Activated T-cell treated with anti-CD3 and anti-CD28 coated beads, Interleukin-2, amount 50 U/mL, for 24 hours (primary cell): Measurements from ENCODE around the gene FAM53A.
"Not testable (repeated sequence)": the region's sequence is repeated elsewhere in the genome, so short reads cannot be mapped to it uniquely, and the experiment has no call there.

Experiments used
- DNase-seq: peaks from one replicate; pipeline ENCODE4 v3.0.0-alpha.2; 2020
- H3K27ac Mint-ChIP-seq: 2 replicates; pipeline ENCODE4 v1.8.0; 2020; ENCODE audit warnings: mild to moderate bottlenecking, mixed read lengths
- H3K27me3 Mint-ChIP-seq: 2 replicates; pipeline ENCODE4 v1.8.0; 2020; ENCODE audit warnings: mixed read lengths
- H3K36me3 Mint-ChIP-seq: 2 replicates; pipeline ENCODE4 v1.8.0; 2020; ENCODE audit warnings: low read depth, mixed read lengths
- H3K4me1 Mint-ChIP-seq: 2 replicates; pipeline ENCODE4 v1.8.0; 2020; ENCODE audit warnings: low read depth, mixed read lengths
- H3K4me3 Mint-ChIP-seq: 2 replicates; pipeline ENCODE4 v1.8.0; 2020; ENCODE audit warnings: mild to moderate bottlenecking, moderate library complexity, mixed read lengths
- H3K9me3 Mint-ChIP-seq: 2 replicates; pipeline ENCODE4 v1.8.0; 2020; ENCODE audit warnings: mixed read lengths

FAM53A gene

GRCh38 chr4:1612278-1613098, 71.6 kb downstream of the FAM53A start:
- H3K27ac Mint-ChIP-seq: no peak overlapping the region
- H3K4me3 Mint-ChIP-seq: no peak overlapping the region
- DNase-seq: no peak
- peaks cover 7% of the 10 kb centered on the region for H3K9me3 Mint-ChIP-seq
- H3K4me1 Mint-ChIP-seq: peaks cover 19% of the 10 kb centered on the region
- no peaks in the 10 kb centered on the region for H3K27me3 Mint-ChIP-seq
- no peaks in the 10 kb centered on the region for H3K36me3 Mint-ChIP-seq

DNA sequence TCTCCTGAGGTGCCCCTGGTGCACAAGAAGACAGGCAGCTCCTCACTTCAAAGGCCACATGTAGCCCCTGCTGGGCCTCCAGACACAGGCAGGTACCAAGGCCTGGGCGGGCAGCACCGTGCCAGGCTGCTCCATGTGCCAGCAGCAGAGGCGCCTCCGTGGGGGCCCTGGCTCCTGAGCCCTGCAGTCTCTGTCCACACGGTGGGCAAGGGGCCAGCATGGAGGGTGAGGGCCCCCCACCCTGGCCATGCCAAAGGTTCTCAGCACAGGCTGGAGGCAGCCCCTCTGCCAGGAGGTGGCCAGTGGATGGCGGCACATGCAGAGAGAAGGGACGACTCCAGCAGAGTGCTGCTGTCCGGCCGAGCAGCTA, 72.6 kb downstream of the FAM53A start:
- no peak overlapping the region for H3K27ac Mint-ChIP-seq
- H3K9me3 Mint-ChIP-seq: peaks cover 7% of the 10 kb centered on the region
- no peak overlapping the region for H3K4me3 Mint-ChIP-seq
- no peaks in the 10 kb centered on the region for H3K36me3 Mint-ChIP-seq
- peaks cover 19% of the 10 kb centered on the region for H3K4me1 Mint-ChIP-seq
- no peak for DNase-seq
- H3K27me3 Mint-ChIP-seq: no peaks in the 10 kb centered on the region

- H3K4me1 Mint-ChIP-seq: peaks cover 16% of the 10 kb centered on the region
- no peak for DNase-seq
- no peak overlapping the region for H3K4me3 Mint-ChIP-seq
- no peaks in the 10 kb centered on the region for H3K36me3 Mint-ChIP-seq
- peaks cover 7% of the 10 kb centered on the region for H3K9me3 Mint-ChIP-seq
- H3K27me3 Mint-ChIP-seq: no peaks in the 10 kb centered on the region
- H3K27ac Mint-ChIP-seq: no peak overlapping the region
Observed at GRCh38 chr4:1610791-1611500, 73.2 kb downstream of the FAM53A start.

DNA sequence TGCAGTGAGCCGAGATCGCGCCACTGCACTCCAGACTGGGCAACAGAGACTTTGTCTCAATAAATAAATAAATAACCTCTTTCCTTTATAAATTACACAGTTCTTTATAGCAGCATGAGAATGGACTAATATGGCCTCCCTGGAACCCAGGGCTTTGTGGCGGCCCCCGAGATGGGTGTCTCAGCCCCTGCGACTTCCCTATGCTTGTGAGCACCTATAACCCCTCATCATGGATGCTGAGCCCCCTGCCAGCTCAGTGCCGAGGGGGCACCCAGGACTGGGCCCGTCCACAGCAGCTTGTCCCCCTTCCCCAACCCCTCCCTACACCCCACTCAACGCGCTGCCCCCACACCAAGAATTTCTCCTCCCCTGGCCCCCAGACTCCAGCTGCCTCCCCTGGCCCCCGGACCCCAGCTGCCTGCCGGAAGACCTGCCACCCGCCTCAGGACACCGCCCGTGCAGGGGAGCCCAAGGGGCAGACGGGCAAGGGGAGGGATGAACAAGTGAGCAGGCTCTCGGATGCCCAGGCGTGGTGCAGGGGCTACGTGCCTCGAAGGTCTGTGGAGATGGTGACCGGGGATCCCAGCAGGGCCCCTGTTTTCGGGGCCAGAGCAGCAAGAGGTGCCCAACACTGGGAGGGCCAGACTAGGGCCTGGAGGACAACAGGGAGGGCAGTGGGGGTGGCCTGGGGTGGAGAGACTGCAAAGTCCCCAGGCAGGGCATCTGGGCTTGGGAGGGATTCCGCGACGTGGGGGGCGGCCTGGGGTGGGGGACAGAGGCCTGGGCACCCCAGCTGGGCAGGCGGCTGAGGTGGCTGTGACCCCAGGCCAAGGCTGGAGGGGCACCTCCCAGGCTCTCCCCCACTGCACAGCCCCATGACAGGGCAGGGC, 74.0 kb downstream of the FAM53A start:
- DNase-seq: no peak
- H3K9me3 Mint-ChIP-seq: peaks cover 6% of the 10 kb centered on the region
- H3K27ac Mint-ChIP-seq: no peak overlapping the region
- peaks cover 8% of the 10 kb centered on the region for H3K4me1 Mint-ChIP-seq
- peaks cover 2% of the 10 kb centered on the region for H3K27me3 Mint-ChIP-seq
- H3K4me3 Mint-ChIP-seq: no peak overlapping the region
- H3K36me3 Mint-ChIP-seq: no peaks in the 10 kb centered on the region

DNA sequence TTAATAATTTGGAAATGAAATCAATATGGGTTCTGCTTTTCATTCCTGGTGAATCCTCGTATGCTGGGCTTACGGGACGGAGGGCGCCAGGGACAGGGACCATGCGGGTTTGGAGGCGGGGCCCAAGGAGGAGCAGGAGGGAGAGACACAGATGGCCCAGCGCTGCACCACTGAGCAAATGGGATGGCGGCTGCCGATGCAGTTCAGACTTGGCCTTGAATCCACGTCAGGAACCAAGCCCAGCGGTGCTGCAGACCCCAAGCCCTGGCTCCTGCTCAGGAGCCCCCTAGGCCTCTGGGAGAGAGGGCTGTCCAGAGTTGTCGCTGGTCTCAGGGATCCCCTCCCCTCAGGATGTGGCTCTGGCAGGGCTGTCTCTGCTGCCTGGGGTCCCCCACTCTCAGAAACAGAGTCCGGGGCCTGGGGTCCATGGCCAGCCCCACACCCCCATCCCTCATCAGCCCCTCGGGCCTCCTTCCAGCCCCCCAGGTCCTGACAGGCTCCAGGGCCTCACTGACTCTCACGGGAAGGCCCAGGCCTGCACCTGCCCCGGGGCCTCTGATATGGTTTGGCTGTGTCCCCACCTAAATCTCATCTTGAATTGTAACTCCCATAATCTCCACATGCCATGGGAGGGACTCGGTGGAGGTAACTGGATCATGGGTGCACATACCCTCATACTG, 75.2 kb downstream of the FAM53A start:
- no peaks in the 10 kb centered on the region for H3K36me3 Mint-ChIP-seq
- peaks cover 2% of the 10 kb centered on the region for H3K4me1 Mint-ChIP-seq
- no peak overlapping the region for H3K4me3 Mint-ChIP-seq
- no peak for DNase-seq
- no peaks in the 10 kb centered on the region for H3K9me3 Mint-ChIP-seq
- H3K27ac Mint-ChIP-seq: no peak overlapping the region
- H3K27me3 Mint-ChIP-seq: peaks cover 2% of the 10 kb centered on the region

DNA sequence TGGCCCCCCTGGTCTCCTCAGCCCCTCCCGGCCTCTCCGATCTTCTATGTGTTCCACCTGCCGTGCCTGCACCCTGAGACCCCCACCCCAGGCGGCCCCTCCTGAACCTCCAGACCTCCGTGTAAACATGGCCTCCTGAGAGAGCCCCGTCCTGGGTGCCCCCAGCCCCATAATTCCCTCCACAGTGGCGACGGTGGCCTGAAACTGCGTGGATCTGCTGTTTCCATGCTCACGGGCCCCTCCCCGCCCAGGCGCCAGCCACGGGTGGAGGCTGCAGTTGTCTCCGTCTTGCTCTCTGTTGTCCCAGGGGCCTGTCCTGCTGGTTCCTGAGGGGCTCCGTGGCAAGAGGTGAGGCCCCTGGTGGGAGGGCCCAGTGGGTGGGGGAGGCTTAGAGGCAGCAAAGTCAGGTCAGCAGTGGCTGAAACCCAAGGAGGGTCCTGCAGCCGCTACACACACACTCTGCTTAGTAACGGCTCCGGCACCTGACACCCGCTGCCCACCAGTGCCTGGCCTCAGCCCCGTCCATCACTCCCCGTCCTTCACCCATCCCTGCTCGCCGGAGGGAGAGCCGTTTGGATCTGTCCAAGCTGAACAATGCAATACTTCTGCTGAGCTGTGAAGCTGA, 75.8 kb downstream of the FAM53A start:
- Mint-ChIP-seq H3K27ac (no peak overlapping the region), H3K9me3 (no peaks in the 10 kb centered on the region), H3K27me3 (peaks cover 2% of the 10 kb centered on the region), H3K4me1 (no peaks in the 10 kb centered on the region), H3K36me3 (no peaks in the 10 kb centered on the region), H3K4me3 (no peak overlapping the region)
- no peak for DNase-seq

DNA sequence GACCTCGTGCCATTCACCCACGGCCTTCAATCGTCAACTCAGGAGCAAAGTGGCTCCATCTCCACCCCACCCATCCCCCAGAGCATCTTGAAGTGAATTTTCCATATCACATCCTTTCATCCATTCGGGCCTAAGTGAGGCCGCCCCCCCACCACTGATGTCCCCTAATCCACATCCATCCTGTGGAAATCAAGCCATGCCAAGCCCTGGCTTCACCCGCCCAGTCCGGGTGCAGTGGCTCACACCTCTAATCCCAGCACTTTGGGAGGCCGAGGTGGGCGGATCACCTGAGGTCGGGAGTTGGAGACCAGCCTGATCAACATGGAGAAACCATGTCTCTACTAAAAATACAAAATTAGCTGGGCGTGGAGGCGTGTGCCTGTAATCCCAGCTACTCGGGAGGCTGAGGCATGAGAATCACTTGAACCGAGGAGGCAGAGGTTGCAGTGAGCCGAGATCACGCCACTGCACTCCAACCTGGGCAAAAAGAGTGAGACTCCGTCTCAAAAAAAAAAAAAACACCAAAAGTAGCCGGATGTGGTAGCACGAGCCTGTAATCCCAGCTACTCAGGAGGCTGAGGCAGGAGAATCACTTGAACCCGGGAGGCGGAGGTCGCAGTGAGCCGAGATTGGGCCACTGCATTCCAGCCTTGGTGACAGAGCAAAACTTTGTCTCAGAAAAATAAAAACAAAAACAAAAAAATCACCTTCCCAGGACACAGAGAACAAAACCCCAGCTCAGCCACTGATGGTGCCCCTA, 76.5 kb downstream of the FAM53A start:
- H3K4me3 Mint-ChIP-seq, H3K4me1 Mint-ChIP-seq, H3K9me3 Mint-ChIP-seq, H3K27me3 Mint-ChIP-seq, H3K27ac Mint-ChIP-seq, DNase-seq, H3K36me3 Mint-ChIP-seq: not testable (repeated sequence)

GRCh38 chr4:1604706-1605205, 79.4 kb downstream of the FAM53A start:
- Mint-ChIP-seq H3K4me1 (no peaks in the 10 kb centered on the region), H3K27ac (no peak overlapping the region), H3K4me3 (no peak overlapping the region), H3K36me3 (no peaks in the 10 kb centered on the region), H3K27me3 (peaks cover 2% of the 10 kb centered on the region), H3K9me3 (no peaks in the 10 kb centered on the region)
- DNase-seq: no peak

GRCh38 chr4:1604181-1604705, 79.9 kb downstream of the FAM53A start:
- Mint-ChIP-seq H3K9me3 (no peaks in the 10 kb centered on the region), H3K4me1 (no peaks in the 10 kb centered on the region), H3K4me3 (no peak overlapping the region), H3K27ac (no peak overlapping the region), H3K27me3 (peaks cover 2% of the 10 kb centered on the region), H3K36me3 (no peaks in the 10 kb centered on the region)
- no peak for DNase-seq

- Mint-ChIP-seq H3K4me1 (no peaks in the 10 kb centered on the region), H3K36me3 (no peaks in the 10 kb centered on the region), H3K27ac (no peak overlapping the region), H3K4me3 (no peak overlapping the region), H3K27me3 (peaks cover 2% of the 10 kb centered on the region), H3K9me3 (no peaks in the 10 kb centered on the region)
- no peak for DNase-seq
Observed at GRCh38 chr4:1603413-1604135, 80.5 kb downstream of the FAM53A start.

- Mint-ChIP-seq H3K4me3 (no peak overlapping the region), H3K27ac (no peak overlapping the region)
- DNase-seq: no peak
Observed at GRCh38 chr4:1602655-1603412, 81.3 kb downstream of the FAM53A start.

More at GRCh38 chr4:1602655-1603412, 81.3 kb downstream of the FAM53A start:
- Mint-ChIP-seq H3K27me3 (peaks cover 2% of the 10 kb centered on the region), H3K36me3 (no peaks in the 10 kb centered on the region), H3K4me1 (no peaks in the 10 kb centered on the region), H3K9me3 (no peaks in the 10 kb centered on the region)
